Stimulated activated CD8-positive, alpha-beta memory T cell treated with anti-CD3 and anti-CD28 coated beads, Interleukin-2, amount 100 ng/mL, for 1 hour (primary cell): Measurements from ENCODE around the gene SLC2A9.

Experiments
- DNase-seq, 2 donors: peaks; one replicate each; pipeline ENCODE4 v3.0.0-alpha.2; 2020; ENCODE audit warnings: low read depth in 2 of 2

Gene SLC2A9

DNA sequence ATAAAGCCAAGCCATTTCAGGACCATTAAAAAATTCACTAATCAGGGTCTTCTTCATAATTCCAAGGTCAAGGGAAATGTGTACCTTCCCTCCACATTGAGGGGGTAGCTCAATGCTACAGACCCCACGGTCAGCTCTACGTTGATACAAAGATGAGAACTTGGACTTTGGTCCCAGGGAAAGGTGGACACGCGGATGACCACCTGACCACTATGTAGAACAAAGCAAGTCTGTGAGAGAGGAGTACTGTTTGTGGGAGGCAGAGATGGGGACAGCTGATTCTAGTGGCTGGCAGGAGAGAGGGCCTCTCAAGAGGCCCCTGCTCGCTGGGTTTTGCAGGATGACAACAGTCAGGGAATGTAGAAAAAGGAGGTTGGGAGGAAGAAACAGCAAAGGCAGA is 58.0 kb downstream of the SLC2A9 start:
- DNase-seq = no peak

- no peak for DNase-seq
Observed at GRCh38 chr4:9962611-9963314, 58.5 kb downstream of the SLC2A9 start.

DNA sequence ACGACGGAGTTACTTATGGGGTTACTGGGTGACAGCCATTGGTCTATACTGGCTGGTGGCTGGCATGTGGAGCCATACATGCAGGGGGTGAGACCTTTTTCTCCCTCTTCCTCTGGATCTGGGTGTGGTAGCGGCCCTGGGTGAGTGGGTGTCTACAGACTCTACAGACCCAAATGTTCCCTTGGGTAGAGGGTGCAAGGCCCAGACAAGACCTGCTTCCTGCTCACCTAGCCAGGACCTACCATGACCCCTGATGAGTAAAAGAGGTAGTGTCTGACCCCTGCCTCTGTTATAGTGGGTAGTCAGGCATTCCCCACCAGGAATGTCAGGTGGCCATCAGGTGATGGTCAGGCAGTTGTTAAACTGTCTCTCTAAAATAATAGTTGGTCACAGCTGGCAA is 66.8 kb downstream of the SLC2A9 start:
- DNase-seq = no peak

DNA sequence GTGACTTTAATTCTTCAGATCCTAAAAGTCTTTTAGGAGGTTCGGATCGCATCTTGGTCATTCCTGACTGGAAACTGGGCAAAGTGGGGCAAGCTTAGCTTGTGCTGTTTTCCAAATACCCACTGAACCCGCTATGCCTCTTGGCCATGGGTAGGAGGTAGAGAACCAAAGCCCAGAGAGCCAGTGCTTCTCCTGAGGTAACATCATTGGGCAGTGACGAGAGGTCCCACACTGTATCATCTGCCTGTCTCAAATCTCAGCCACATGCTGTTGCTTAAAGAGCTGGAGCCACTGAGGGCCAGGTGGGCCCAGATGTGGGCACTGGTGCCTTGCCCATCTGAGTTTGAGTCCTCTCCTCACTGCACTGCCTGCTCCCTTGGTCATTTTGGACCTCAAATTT is 68.2 kb downstream of the SLC2A9 start:
- no peak for DNase-seq

DNA sequence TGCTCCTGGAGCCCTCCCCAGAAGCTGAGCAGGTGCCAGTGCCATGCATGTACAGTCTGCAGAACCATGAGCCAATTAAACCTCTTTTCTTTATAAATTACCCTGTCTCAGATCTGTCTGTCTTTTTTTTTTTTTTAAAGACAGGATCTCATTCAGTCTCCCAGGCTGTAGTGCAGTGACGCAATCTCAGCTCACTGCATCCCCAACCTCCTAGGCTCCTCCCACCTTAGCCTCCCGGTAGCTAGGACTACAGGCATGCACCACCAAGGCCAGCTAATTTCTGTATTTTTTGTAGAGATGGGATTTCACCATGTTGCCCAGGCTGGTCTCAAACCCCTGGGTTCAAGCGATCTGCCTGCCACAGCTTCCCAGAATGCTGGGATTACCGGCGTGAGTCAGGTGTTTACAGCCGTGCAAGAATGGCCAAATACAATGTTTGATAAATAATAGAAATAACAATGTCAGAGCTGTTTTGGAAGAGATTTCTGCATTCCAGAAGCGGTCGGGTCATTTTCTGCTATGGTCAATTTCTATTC is 68.8 kb downstream of the SLC2A9 start:
- DNase-seq = no peak

GRCh38 chr4:9949573-9949972 is 71.7 kb downstream of the SLC2A9 start:
- no peak for DNase-seq

- no peak for DNase-seq
Observed at GRCh38 chr4:9947168-9948062, 73.9 kb downstream of the SLC2A9 start.

GRCh38 chr4:9946170-9946569 is 75.1 kb downstream of the SLC2A9 start:
- DNase-seq = no peak

DNA sequence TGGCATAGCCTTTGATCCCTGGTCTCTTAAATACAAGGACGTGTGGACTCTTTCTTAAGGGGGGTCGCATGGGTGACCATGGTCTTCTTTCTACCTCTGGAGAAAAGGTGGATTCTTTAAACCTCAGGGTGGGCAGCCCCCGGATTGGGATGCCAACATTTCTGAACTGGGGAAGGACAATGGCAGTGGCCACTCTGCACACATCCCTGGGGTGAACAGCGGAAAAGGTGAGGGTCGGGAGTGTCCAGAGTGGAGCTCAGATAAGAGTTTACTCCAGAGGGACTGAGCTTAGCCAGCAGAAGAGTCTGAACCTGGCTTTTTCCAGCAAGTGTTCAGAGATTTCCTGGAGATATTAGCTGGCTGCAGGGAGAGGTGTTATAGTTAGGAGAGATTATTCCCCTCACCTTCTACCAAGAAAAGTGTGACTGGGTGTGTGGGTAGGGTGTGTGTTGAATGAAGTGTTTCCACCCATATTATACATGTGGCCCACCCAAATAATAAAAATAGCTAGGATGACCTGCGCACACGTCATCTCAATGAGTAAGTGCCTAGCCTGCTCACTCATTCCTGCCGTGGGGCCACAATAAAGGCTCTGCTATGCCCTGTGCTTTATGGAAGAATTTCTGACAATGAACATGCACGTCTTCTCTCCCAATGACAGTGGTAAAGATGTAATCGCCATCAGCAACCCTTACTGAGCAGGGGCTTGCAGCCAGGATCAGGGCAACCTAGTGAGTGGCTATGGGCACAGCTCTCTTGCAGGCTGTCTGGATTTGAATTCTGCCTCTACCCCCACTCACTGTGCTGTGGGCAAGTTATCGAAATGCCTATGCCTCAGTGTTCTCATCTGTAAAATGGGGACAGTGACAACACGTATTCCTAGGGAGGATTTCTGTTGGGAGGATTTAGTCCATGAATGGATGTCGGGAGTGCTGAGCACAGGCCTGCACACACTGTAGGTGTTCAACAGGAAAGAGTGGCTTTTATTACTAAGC is 76.6 kb downstream of the SLC2A9 start:
- DNase-seq = no peak

GRCh38 chr4:9943761-9944160 is 77.5 kb downstream of the SLC2A9 start:
- no peak for DNase-seq

DNA sequence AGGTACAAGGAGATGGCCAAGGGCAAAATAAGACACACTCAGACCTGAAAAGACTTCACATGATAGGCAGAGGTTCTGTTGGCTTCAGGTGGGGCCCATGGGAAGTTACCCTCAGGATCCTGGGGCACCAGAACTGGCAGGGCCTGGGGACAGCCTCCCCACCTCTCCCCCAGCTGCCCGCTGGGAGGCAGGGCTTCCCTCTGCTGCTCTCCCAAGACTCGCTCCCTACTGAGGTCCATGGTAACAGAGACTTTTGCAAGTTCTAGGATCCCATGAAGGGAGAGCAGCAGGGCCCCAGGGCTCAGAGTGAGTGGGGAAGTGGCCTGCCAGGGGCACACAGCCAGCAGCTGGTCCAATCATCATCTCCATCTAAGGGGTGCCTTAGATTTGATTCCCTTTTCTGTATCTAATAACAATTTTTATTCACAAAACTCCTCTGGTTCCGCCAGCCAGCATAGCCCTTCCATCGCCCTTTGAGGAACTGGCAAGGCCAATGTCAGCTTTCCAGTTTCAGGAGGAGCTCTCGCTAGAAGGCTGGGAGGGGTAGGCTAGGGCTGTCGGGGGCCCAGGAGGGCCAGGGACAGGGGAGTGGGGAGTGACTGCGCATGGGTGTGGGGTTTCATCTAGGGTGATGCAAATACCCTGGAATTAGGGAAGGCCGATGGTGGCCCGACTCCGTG is 78.2 kb downstream of the SLC2A9 start:
- DNase-seq = no peak

GRCh38 chr4:9942139-9942538 is 79.2 kb downstream of the SLC2A9 start:
- no peak for DNase-seq

DNA sequence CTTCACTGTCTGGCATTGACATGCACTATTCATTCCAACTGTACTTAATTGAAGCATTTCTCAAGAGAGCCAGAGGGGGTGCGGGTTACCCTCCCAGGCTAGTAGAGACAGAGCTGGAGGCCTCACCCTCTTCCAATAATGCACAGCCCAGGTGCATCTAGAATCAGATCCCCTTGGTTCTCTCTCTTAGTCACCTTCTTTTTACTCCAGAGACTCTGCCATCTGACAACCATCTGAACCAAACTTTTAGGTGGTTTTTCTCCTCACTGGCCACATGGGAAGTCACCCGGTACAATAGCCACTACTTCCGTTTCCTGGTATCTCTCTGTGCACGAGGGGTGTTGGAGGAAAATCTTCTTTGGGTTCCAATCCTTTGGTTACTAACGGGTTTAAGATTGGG is 81.3 kb downstream of the SLC2A9 start:
- DNase-seq = no peak

DNA sequence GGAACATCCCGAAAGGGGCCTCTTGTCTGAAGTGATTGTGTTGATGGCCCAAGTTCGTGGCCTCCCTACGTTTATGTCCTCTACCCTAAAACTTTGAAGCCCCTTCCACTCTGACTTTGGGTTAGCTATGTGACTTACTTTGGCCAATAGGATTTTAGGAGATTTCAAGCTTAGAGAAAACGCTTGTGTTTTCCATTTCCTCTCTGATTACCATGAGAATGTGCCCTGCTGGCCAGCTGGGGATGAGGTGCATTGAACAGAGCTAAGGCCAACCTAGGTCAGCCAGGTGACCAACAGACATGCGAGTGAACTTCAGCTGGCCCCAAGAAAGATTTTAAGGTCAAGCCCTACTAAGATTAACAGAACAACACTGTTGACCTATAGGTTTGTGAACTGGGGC is 82.4 kb downstream of the SLC2A9 start:
- no peak for DNase-seq

DNA sequence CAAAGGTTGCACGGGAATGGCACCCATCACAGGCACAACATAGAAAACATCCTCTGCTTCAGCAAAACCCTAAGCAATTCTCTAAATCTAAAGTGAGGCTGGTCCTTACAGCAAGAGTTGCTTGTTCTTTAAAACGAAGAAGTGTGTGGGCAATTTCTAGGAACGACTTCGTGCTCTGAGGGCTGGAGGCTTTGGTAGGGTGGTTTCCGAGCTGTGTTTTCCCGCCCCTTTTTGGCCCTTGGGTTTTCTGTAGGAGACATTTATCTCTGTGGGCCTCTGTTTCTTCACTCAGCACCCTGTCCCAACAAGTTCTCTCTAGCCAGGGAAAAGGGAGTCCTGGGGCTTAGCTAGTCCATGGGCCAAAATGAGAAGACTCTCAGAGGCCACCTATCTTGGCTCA is 84.2 kb downstream of the SLC2A9 start:
- no peak for DNase-seq

- no peak for DNase-seq
Observed at GRCh38 chr4:9936129-9936644, 85.1 kb downstream of the SLC2A9 start.

GRCh38 chr4:9933956-9934355 is 87.3 kb downstream of the SLC2A9 start:
- no peak for DNase-seq

DNA sequence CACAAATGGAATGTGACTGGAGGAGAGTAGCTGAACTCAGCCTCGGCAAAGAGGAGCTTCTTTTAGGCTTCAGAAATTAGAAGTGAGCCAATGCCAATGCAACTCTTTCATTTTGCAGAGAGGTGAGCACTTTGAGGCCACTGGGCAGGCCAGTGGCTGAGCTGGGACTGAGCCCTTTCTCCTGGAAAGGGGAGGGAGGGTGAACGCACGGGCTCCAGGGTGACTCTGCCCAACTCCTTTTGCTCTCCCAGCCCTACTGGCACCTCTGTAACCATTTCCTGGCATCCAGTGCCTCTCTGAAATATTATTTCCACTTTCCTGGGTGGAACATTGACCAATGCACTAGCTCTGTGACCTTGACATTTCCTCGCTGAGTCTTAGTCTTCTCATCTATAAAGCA is 88.1 kb downstream of the SLC2A9 start:
- DNase-seq = no peak

DNA sequence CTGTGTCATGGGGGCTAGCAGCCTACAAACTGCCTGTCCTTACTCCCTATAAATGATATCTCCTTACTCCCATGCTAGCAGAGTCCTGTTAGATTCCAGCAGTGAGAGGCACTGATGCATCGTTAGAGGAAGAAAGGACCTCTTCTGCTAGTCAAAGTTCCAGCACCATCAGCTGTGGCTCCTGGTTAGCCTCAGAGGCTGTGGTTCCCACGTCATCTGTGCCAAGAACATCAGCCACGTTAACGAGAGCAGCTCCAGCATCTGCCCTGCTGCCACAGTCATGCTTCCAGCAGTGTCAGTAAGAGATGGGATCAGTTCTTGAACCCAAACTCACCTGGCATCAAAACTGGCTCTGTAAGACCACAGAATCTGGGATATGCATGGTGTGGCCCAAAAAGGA is 88.5 kb downstream of the SLC2A9 start:
- no peak for DNase-seq

GRCh38 chr4:9931146-9931545 is 90.2 kb downstream of the SLC2A9 start:
- DNase-seq = no peak

GRCh38 chr4:9929111-9929510 is 92.2 kb downstream of the SLC2A9 start:
- DNase-seq = no peak
